GM19397 (cell line): Measurements from ENCODE around the gene GPATCH3.
"Not testable (repeated sequence)": the region's sequence is repeated elsewhere in the genome, so short reads cannot be mapped to it uniquely, and the experiment has no call there.

Experiments
- ATAC-seq: cut with Tn5 transposase; IDR thresholded peaks from one replicate; pipeline ENCODE4 v1.9.1; 2021; ENCODE audit warnings: mild to moderate bottlenecking, moderate library complexity; ENCODE audit not compliant: unreplicated experiment

The GPATCH3 gene

GRCh38 chr1:26848941-26849774, 51.1 kb downstream of the GPATCH3 start:
- no peak for ATAC-seq

DNA sequence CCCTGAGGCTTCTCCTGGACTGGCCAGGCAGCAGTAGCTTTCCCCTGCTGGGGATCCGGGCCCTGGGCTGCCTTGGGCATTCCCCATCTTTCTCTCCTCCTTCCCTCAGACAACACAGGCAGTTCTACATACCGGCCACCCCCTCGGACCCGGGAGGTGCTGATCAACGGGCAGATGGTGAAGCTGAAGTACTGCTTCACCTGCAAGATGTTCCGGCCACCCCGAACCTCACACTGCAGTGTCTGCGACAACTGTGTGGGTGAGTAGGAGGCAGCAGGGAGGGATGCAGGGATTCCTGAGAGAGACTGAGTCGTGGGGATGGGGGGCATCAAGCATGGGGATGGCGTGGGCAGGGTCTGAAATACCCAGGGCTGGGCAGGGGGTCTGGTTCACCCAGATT, 51.8 kb downstream of the GPATCH3 start:
- ATAC-seq: no peak

- not testable (repeated sequence) for ATAC-seq
Measured at GRCh38 chr1:26847826-26848225, 52.4 kb downstream of the GPATCH3 start.

DNA sequence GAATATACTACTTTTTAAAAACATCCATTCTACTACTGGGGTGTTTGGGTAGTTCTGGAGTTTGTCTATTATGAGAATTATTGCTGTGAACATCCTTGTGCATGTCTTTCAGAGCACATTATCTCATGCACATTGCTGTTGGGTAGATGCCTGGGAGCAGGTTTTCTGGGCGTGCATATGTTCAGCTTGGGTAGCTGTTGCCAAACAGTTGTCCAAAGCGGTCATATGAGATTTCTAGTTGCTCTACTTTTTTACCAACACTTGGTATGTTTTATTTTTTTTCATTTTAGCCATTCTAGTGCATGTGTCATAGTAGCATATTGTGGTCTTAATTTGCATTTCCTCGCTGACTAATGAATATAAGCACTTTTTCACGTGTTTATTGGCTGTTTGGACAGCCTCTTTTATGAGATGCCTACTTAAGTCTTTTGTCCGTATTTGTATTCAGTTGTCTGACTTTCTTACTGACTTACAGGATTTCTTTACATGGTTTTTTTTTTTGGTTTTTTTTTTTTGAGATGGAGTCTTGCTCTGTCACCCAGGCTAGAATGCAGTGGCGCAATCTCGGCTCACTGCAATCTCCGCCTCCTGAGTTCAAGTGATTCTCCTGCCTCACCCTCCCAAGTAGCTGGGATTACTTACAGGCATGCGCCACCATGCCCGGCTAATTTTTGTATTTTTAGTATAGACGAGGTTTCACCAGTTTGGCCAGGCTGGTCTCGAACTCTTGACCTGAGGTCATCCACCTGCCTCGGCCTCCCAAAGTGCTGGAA, 55.7 kb downstream of the GPATCH3 start:
- no peak for ATAC-seq
